Epithelial cell of esophagus (primary cell): ENCODE results near the gene TEX11.
"Not testable (repeated sequence)": the region's sequence is repeated elsewhere in the genome, so short reads cannot be mapped to it uniquely, and the experiment has no call there.

Experiments
- DNase-seq: peaks from one replicate; pipeline ENCODE4 v3.0.0; 2010; ENCODE audit warnings: low read depth
- H3K4me3 ChIP-seq: 2 replicates; pipeline ENCODE4 v1.5.1; 2011; ENCODE audit warnings: mild to moderate bottlenecking, low read length, control low read depth
- CTCF ChIP-seq: IDR thresholded peaks from 2 replicates; pipeline ENCODE4 v1.5.1; 2011; ENCODE audit warnings: low read depth, mild to moderate bottlenecking, low read length, control low read depth, inconsistent platforms; ENCODE audit not compliant: insufficient read depth; ENCODE audit errors: missing control alignments

The TEX11 gene

GRCh38 chrX:70808942-70809940 lies 99.3 kb downstream of the TEX11 start:
- no peak for DNase-seq

GRCh38 chrX:70806081-70806480 lies 102.4 kb downstream of the TEX11 start:
- H3K4me3 ChIP-seq, result no peak overlapping the region
- no peak for TF ChIP-seq CTCF
- no peak for DNase-seq

More at GRCh38 chrX:70808942-70809940, 99.3 kb downstream of the TEX11 start:
- no peak overlapping the region for H3K4me3 ChIP-seq
- TF ChIP-seq CTCF, result no peak

GRCh38 chrX:70796742-70797141 lies 111.8 kb downstream of the TEX11 start:
- not testable (repeated sequence) for DNase-seq, H3K4me3 ChIP-seq

- no peak for DNase-seq
- H3K4me3 ChIP-seq, result no peak overlapping the region
Measured at GRCh38 chrX:70774223-70774622, 134.3 kb downstream of the TEX11 start.

GRCh38 chrX:70769659-70770227 lies 138.8 kb downstream of the TEX11 start:
- H3K4me3 ChIP-seq, result no peak overlapping the region
- DNase-seq, result peak; percentile 1
- no peak for TF ChIP-seq CTCF

More at GRCh38 chrX:70774223-70774622, 134.3 kb downstream of the TEX11 start:
- no peak for TF ChIP-seq CTCF

GRCh38 chrX:70762285-70762684 lies 146.2 kb downstream of the TEX11 start:
- no peak for TF ChIP-seq CTCF
- DNase-seq, result peak; percentile 5
- no peak overlapping the region for H3K4me3 ChIP-seq

GRCh38 chrX:70755850-70756249 lies 152.7 kb downstream of the TEX11 start:
- no peak for DNase-seq
- TF ChIP-seq CTCF, result no peak
- no peak overlapping the region for H3K4me3 ChIP-seq
